Loucy (cell line): ENCODE results near the gene GPC5.

Experiments
- EZH2phosphoT487 ChIP-seq: fragments of 200-600 bp; IDR thresholded peaks from 2 replicates; pipeline ENCODE4 v1.6.1; 2018; ENCODE audit warnings: antibody characterized with exemption, mild to moderate bottlenecking, moderate library complexity, borderline replicate concordance
- TF ChIP-seq, protein P1 (sequence below): fragments of 200-600 bp; sonication (generic); conservative IDR thresholded peaks from 2 replicates; pipeline ENCODE4 v1.5.1; 2014; ENCODE audit warnings: mild to moderate bottlenecking, antibody characterized with exemption, low read length

DNA sequence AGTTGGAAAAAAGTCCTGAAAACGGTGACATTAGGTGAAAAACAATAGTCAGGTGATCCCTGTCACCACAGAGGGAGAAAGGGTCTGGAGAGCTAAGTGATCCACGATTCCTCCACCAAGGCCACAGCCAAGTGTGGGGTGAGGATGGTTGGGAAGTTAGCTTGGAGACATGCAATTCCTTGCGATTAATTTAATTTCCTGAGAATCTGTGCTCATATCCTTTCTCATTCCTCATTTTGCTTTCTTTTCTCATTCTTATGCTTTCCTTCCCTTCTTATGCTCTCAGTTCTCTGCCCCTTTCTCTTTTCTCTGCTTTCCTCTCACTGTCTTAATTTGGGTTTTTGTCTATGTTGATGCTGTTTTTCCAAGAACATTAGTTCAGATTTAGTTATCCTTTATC lies 68.8 kb downstream of the GPC5 start:
- TF ChIP-seq, protein P1, sequence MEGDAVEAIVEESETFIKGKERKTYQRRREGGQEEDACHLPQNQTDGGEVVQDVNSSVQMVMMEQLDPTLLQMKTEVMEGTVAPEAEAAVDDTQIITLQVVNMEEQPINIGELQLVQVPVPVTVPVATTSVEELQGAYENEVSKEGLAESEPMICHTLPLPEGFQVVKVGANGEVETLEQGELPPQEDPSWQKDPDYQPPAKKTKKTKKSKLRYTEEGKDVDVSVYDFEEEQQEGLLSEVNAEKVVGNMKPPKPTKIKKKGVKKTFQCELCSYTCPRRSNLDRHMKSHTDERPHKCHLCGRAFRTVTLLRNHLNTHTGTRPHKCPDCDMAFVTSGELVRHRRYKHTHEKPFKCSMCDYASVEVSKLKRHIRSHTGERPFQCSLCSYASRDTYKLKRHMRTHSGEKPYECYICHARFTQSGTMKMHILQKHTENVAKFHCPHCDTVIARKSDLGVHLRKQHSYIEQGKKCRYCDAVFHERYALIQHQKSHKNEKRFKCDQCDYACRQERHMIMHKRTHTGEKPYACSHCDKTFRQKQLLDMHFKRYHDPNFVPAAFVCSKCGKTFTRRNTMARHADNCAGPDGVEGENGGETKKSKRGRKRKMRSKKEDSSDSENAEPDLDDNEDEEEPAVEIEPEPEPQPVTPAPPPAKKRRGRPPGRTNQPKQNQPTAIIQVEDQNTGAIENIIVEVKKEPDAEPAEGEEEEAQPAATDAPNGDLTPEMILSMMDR = no peak
- no peak for TF ChIP-seq EZH2phosphoT487
